HFF-Myc (cell line): Measurements from ENCODE around the gene AHSP.

Experiments used
- DNase-seq: peaks from one replicate; pipeline ENCODE4 v3.0.0-alpha.2; 2011; ENCODE audit warnings: low read depth; ENCODE audit errors: extremely low read depth
- H3K4me3 ChIP-seq: replicated peaks from 2 replicates; pipeline ENCODE4 v1.5.1; 2011; ENCODE audit warnings: low read depth, mild to moderate bottlenecking, control low read depth, low read length
- TF ChIP-seq, protein P1 (sequence below): IDR thresholded peaks from 2 replicates; pipeline ENCODE4 v1.5.1; 2012; ENCODE audit warnings: mild to moderate bottlenecking, low read depth, low read length, control low read depth; ENCODE audit errors: missing control alignments

AHSP gene

DNA sequence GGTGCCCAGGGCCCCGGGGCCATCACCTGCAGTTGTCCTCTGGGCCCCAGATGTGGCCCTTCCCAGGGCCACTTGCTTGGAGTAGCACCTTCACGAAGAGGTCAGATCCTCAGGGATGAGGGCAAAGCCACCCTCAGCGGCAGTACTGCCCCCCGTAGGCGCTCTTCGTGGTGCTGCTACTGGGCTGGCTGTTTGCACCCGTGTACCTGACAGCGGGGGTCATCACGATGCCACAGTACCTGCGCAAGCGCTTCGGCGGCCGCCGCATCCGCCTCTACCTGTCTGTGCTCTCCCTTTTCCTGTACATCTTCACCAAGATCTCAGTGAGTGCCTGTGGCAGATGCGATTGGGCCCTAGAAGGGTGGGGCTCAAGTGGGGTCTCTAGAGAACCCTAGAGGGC is 42.1 kb upstream of the AHSP start:
- H3K4me3 ChIP-seq: no peak overlapping the region
- no peak for DNase-seq
- TF ChIP-seq, protein P1, sequence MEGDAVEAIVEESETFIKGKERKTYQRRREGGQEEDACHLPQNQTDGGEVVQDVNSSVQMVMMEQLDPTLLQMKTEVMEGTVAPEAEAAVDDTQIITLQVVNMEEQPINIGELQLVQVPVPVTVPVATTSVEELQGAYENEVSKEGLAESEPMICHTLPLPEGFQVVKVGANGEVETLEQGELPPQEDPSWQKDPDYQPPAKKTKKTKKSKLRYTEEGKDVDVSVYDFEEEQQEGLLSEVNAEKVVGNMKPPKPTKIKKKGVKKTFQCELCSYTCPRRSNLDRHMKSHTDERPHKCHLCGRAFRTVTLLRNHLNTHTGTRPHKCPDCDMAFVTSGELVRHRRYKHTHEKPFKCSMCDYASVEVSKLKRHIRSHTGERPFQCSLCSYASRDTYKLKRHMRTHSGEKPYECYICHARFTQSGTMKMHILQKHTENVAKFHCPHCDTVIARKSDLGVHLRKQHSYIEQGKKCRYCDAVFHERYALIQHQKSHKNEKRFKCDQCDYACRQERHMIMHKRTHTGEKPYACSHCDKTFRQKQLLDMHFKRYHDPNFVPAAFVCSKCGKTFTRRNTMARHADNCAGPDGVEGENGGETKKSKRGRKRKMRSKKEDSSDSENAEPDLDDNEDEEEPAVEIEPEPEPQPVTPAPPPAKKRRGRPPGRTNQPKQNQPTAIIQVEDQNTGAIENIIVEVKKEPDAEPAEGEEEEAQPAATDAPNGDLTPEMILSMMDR: no peak

DNA sequence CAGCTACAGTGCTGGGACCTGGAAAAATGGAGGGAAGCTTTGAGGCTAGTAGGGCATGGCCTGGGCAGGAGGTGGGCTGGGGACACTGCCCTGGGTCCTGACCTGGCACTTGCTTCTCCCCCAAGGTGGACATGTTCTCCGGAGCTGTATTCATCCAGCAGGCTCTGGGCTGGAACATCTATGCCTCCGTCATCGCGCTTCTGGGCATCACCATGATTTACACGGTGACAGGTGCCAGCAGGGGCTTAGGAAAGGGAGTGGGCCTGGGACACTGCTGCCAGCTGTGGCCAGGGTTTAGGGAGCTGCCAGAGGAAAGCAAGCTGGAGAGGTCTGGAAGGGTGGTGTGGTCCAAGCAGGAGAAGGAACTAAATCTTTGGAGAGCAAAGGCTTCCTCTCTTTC is 41.7 kb upstream of the AHSP start:
- TF ChIP-seq, protein P1: no peak
- H3K4me3 ChIP-seq: no peak overlapping the region
- DNase-seq: no peak

DNA sequence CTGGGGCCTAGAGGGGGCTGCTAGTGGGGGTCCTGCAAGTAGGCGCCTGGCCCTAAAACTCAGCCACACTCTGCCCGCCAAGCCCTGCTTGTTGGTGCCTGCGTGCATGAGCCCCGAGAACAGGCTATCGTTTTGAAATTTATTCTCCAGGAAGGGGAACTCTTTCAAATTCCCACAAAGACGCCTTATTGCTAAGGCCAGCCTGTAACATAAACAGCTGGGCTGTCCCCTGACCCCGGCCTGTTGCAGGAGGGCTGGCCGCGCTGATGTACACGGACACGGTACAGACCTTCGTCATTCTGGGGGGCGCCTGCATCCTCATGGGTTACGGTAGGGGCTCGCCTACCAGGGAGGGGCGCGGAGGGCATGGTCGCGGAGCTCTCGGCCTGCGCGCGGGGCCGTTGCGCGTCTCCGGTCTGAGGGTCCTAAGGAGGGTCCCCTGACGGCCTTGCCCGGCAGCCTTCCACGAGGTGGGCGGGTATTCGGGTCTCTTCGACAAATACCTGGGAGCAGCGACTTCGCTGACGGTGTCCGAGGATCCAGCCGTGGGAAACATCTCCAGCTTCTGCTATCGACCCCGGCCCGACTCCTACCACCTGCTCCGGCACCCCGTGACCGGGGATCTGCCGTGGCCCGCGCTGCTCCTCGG is 40.5 kb upstream of the AHSP start:
- H3K4me3 ChIP-seq: peak overlapping the region; percentile 34
- no peak for DNase-seq
- TF ChIP-seq, protein P1: no peak

DNA sequence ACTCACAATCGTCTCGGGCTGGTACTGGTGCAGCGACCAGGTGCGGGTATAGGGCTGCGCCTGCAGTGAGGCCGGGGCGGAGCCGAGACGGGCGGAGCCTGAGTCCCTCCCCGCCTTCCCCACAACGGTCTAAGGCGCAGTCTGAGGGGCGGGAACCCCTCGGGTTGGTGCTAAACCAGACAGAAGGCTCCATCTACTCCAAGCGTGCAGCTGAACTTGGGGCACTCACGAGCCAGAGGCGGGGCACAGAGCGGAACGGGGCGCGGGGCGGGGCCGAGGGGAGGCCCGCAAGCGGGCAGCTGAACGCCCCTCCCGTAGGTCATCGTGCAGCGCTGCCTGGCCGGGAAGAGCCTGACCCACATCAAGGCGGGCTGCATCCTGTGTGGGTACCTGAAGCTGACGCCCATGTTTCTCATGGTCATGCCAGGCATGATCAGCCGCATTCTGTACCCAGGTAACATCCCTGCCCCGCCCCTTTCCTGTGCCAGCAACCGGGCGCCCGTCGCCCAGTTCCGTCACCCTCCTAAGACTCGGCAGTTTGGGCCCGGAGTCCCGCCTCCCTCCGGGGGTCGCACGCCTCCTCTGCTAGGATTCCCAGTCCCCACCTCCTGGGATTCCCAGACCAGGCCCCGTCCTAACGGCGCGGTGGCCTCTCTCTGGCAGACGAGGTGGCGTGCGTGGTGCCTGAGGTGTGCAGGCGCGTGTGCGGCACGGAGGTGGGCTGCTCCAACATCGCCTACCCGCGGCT is 39.8 kb upstream of the AHSP start:
- DNase-seq: no peak
- TF ChIP-seq, protein P1: no peak
- H3K4me3 ChIP-seq: peak overlapping the region; percentile 34

DNA sequence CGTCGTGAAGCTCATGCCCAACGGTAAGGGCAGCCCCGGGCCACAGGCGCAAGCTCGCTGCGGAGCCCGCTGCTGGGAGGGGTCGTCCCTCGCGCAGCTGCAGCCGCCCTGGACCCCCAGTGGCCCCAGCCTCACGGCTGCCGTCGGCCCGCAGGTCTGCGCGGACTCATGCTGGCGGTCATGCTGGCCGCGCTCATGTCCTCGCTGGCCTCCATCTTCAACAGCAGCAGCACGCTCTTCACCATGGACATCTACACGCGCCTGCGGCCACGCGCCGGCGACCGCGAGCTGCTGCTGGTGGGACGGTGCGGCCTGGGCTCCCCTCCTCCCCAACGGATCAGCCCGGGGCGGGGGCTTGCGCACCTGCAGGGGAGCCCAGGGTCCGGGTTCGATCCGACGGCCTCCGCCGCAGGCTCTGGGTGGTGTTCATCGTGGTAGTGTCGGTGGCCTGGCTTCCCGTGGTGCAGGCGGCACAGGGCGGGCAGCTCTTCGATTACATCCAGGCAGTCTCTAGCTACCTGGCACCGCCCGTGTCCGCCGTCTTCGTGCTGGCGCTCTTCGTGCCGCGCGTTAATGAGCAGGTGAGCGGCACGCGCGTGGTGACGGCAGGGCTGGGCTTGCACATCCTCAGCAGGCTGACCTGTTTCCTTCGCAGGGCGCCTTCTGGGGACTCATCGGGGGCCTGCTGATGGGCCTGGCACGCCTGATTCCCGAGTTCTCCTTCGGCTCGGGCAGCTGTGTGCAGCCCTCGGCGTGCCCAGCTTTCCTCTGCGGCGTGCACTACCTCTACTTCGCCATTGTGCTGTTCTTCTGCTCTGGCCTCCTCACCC is 39.0 kb upstream of the AHSP start:
- peak overlapping the region; percentile 34 for H3K4me3 ChIP-seq
- DNase-seq: no peak
- TF ChIP-seq, protein P1: no peak

DNA sequence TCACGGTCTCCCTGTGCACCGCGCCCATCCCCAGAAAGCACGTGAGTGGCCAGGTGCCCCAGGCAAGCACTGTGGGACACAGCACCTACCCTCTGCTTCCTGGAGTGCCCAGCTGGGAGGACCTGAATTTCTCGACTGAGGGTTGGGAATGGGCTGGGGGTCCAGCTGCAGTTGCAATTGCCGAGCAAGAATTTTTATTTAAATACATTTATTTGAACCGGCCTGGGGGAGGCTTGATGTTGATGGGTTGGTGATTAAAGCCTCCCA is 38.5 kb upstream of the AHSP start:
- TF ChIP-seq, protein P1: no peak
- DNase-seq: no peak
- H3K4me3 ChIP-seq: no peak overlapping the region
